ENCODE data around the gene PACSIN2. TPM values are rescaled to one million over a fixed set of nuclear protein-coding genes. Genes with fewer than 3 reads are reported as not detected.
A peak's percentile ranks its signal among the peaks of the same experiment; 100 is the strongest.

Gene PACSIN2
- total and polyA plus RNA-seq, 8 donors: 45.1 to 109 (median 95.4) TPM

- intact Hi-C loops (cut with DNase I): no loop called here
- no peak for TF ChIP-seq CTCF (IDR thresholded peaks at IDR 0.05)
- no peak overlapping the region for H3K27ac ChIP-seq
- peak in 1 of 6 donors; percentile 29 for DNase-seq
- no peak for FAIRE-seq
- H3K4me3 ChIP-seq: no peak overlapping the region
- H3K9me3 ChIP-seq: no peaks in the 10 kb centered on the region
- ATAC-seq: no peak
- H3K4me1 ChIP-seq: peaks cover 0 to 20% (median 6%) of the 10 kb centered on the region in 3 donors
- 93 to 96% methylated on average over 17 of the region's 17 CpGs for WGBS, 2 donors
- H3K27me3 ChIP-seq: no peaks in the 10 kb centered on the region
- H3K36me3 ChIP-seq: peaks cover 5 to 79% (median 55%) of the 10 kb centered on the region in 3 donors
These were observed 138.9 kb downstream of the PACSIN2 start for GRCh38 chr22:42876041-42876440.

GRCh38 chr22:42874010-42874409, 140.9 kb downstream of the PACSIN2 start:
- Histone ChIP-seq H3K27ac (no peak overlapping the region), H3K36me3 (peaks cover 5 to 87% (median 58%) of the 10 kb centered on the region in 3 donors), H3K4me1 (peaks cover 3 to 18% (median 6%) of the 10 kb centered on the region in 3 donors), H3K9me3 (no peaks in the 10 kb centered on the region), H3K27me3 (no peaks in the 10 kb centered on the region), H3K4me3 (no peak overlapping the region)
- ATAC-seq (no peak), DNase-seq (peak in 2 of 6 donors; percentile 7 to 13), FAIRE-seq (no peak)
- no peak for TF ChIP-seq CTCF (IDR thresholded peaks at IDR 0.05)
- intact Hi-C loops (cut with DNase I): no loop called here
- 82 to 83% methylated on average over 7 of the region's 7 CpGs for WGBS, 2 donors

DNA sequence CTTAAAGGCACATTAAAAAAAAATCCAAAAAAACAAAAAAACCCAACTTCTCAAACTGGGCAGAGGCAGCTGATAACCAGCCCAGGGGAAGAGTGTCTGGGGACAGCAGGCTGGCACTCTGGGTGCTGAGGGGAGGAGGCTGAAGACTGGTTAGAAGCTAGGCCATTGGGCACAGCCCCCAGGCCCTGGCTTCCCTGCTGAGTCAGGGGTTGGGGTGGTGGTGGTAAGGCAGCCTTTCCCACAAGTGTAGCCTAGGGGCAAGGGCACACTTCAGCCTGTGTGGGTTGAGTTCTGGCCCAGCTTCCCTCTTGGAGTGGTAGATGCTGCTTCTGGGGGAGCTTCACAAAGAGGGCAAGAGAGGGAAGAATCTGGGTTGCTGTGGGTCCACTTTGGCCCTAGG, 141.6 kb downstream of the PACSIN2 start:
- Histone ChIP-seq H3K27me3 (no peaks in the 10 kb centered on the region), H3K9me3 (no peaks in the 10 kb centered on the region), H3K4me3 (no peak overlapping the region), H3K27ac (peak overlapping the region in 1 of 4 donors; percentile 6), H3K4me1 (peaks cover 8 to 18% (median 13%) of the 10 kb centered on the region in 3 donors), H3K36me3 (peaks cover 5 to 81% (median 52%) of the 10 kb centered on the region in 3 donors)
- TF ChIP-seq CTCF (IDR thresholded peaks at IDR 0.05): no peak
- ATAC-seq: no peak
- intact Hi-C loops (cut with DNase I): no loop called here
- peak in 2 of 6 donors; percentile 43 to 55 for DNase-seq
- no peak for FAIRE-seq

DNA sequence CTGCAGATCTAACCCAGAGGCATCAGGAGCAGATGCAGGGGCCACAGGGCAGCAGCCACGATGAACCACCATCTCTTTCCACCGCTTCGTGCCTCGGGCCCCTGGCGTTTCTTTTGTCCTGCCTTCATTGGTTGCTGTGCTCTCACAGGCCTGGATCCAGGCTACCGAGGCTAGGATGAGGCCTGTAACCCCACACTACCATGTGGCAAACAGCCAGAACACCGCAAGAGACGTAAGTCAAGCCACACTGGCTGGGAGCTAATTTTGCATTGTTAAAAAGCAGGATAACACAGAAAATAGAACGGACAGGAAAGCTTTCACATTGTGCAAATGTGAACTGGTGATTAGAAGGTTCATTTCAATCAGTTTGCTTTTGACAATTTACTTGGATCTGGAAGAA, 142.1 kb downstream of the PACSIN2 start:
- Histone ChIP-seq H3K9me3 (no peaks in the 10 kb centered on the region), H3K4me3 (no peak overlapping the region), H3K27me3 (no peaks in the 10 kb centered on the region), H3K4me1 (peaks cover 8 to 18% (median 15%) of the 10 kb centered on the region in 3 donors), H3K36me3 (peaks cover 5 to 75% (median 46%) of the 10 kb centered on the region in 3 donors), H3K27ac (no peak overlapping the region)
- TF ChIP-seq CTCF (IDR thresholded peaks at IDR 0.05): no peak
- DNase-seq: peak in 2 of 6 donors; percentile 37 to 38
- FAIRE-seq: no peak
- ATAC-seq: no peak
- 70% methylated on average over 9 of the region's 9 CpGs for WGBS, 2 donors
- intact Hi-C loops (cut with DNase I): no loop called here

DNA sequence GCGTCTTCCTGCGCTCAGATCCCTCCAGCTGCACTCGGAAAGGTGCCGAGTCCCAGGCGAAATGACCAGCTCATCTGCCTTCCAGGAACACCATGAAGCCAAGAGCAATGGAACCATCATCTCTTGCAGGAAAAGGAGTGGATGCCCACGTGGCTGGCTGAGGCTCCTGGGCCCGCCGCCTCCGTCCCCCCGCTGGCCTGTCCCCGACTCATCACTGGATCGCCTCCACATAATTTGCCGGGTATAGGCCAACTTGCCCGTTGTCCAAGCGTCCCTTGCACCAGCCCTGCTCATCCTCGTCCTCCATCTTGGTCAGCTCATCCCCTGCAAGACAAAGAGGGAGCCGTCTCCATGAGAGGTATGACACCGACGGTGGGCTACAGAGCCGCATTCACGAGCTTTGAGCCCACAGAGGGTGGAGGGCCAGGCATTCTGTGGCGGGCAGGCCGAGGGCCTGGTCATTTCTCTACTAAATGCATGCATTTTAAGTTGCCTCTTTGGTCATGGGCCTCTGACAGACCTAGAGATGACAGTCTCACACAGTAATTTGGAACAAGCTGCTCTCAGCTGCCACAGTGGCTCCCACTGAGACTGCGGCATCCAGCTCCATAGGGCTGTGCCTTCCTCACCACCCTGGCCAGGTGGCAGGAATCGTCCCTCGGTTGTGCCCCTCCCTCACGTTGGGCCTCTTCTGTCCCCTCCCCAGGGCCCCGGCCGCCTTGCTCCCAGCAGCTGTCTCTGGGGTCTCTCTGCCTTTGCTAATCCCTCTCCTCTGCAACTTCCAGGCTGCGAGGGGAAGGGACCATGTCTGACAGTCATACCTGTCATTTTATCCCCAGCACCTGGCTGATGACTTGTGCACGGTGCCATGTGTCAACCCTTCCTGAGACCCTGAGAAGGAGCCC, 143.6 kb downstream of the PACSIN2 start:
- WGBS, 2 donors: 89 to 91% methylated on average over 31 of the region's 31 CpGs
- Histone ChIP-seq H3K27ac (no peak overlapping the region), H3K27me3 (no peaks in the 10 kb centered on the region), H3K9me3 (no peaks in the 10 kb centered on the region), H3K36me3 (peaks cover 5 to 61% (median 37%) of the 10 kb centered on the region in 3 donors), H3K4me3 (no peak overlapping the region), H3K4me1 (peaks cover 8 to 18% (median 15%) of the 10 kb centered on the region in 3 donors)
- peak in 2 of 6 donors; percentile 40 to 68 for DNase-seq
- FAIRE-seq: no peak
- TF ChIP-seq CTCF (IDR thresholded peaks at IDR 0.05): no peak
- ATAC-seq: no peak
- intact Hi-C loops (cut with DNase I): no loop called here

Data from pancreas (tissue), 10 donors.